ENCODE measurements around the gene LRP1B. TPM values are rescaled to one million over a fixed set of nuclear protein-coding genes. Genes with fewer than 3 reads are reported as not detected.

LRP1B gene
- total RNA-seq, 4 donors from 2014 or later = 0.42 to 0.71 (median 0.65) TPM

GRCh38 chr2:141930803-141931202 is 200.0 kb downstream of the LRP1B start:
- intact Hi-C loops (cut with DNase I) = no loop called here
- Histone ChIP-seq H3K4me3 (no peak overlapping the region), H3K27ac (replicated peaks in 1 of 4) (no peak overlapping the region), H3K4me1 (no peaks in the 10 kb centered on the region), H3K36me3 (no peaks in the 10 kb centered on the region), H3K9me3 (no peaks in the 10 kb centered on the region), H3K27me3 (no peaks in the 10 kb centered on the region)
- DNase-seq (ENCODE audit: extremely low spot score) = no peak
- TF ChIP-seq POLR2A (IDR thresholded peaks at IDR 0.05; ENCODE audit: low read depth) = no peak
- TF ChIP-seq CTCF (IDR thresholded peaks at IDR 0.05) = no peak
- TF ChIP-seq EP300 (IDR thresholded peaks at IDR 0.05) = no peak
- TF ChIP-seq POLR2AphosphoS5 (IDR thresholded peaks at IDR 0.05) = no peak

GRCh38 chr2:141929331-141930252 is 201.2 kb downstream of the LRP1B start:
- H3K4me1 ChIP-seq = no peaks in the 10 kb centered on the region
- H3K27me3 ChIP-seq = no peaks in the 10 kb centered on the region
- no peak for DNase-seq (ENCODE audit: extremely low spot score)
- no peak for TF ChIP-seq POLR2AphosphoS5 (IDR thresholded peaks at IDR 0.05)
- TF ChIP-seq CTCF (IDR thresholded peaks at IDR 0.05) = no peak
- no peak for TF ChIP-seq EP300 (IDR thresholded peaks at IDR 0.05)
- TF ChIP-seq POLR2A (IDR thresholded peaks at IDR 0.05; ENCODE audit: low read depth) = no peak
- no peak overlapping the region for H3K27ac ChIP-seq (replicated peaks in 1 of 4)
- WGBS = 76% methylated on average over 8 of the region's 8 CpGs
- H3K4me3 ChIP-seq = no peak overlapping the region
- no peaks in the 10 kb centered on the region for H3K36me3 ChIP-seq
- intact Hi-C loops (cut with DNase I) = no loop called here
- H3K9me3 ChIP-seq = peaks cover 0 to under 1% (median 0%) of the 10 kb centered on the region in 4 donors

- intact Hi-C loops (cut with DNase I) = no loop called here
- Histone ChIP-seq H3K27me3 (no peaks in the 10 kb centered on the region), H3K27ac (replicated peaks in 1 of 4) (no peak overlapping the region), H3K9me3 (peaks cover 0 to 7% (median 2%) of the 10 kb centered on the region in 4 donors), H3K4me3 (no peak overlapping the region), H3K4me1 (no peaks in the 10 kb centered on the region), H3K36me3 (no peaks in the 10 kb centered on the region)
- no peak for TF ChIP-seq POLR2AphosphoS5 (IDR thresholded peaks at IDR 0.05)
- TF ChIP-seq CTCF (IDR thresholded peaks at IDR 0.05) = no peak
- no peak for TF ChIP-seq EP300 (IDR thresholded peaks at IDR 0.05)
- TF ChIP-seq POLR2A (IDR thresholded peaks at IDR 0.05; ENCODE audit: low read depth) = no peak
- DNase-seq (ENCODE audit: extremely low spot score) = no peak
Observed at GRCh38 chr2:141928476-141928875, 202.3 kb downstream of the LRP1B start.

- Histone ChIP-seq H3K4me3 (no peak overlapping the region), H3K36me3 (no peaks in the 10 kb centered on the region), H3K27ac (replicated peaks in 1 of 4) (no peak overlapping the region), H3K9me3 (peaks cover 0 to 7% (median 2%) of the 10 kb centered on the region in 4 donors), H3K27me3 (no peaks in the 10 kb centered on the region), H3K4me1 (no peaks in the 10 kb centered on the region)
- intact Hi-C loops (cut with DNase I) = no loop called here
- DNase-seq (ENCODE audit: extremely low spot score) = no peak
- TF ChIP-seq POLR2AphosphoS5 (IDR thresholded peaks at IDR 0.05) (no peak), POLR2A (IDR thresholded peaks at IDR 0.05; ENCODE audit: low read depth) (no peak), CTCF (IDR thresholded peaks at IDR 0.05) (no peak)
Observed at GRCh38 chr2:141927536-141927935, 203.3 kb downstream of the LRP1B start.

Measured in esophagus muscularis mucosa (tissue), 4 donors.